ENCODE results near the gene TRIM66.
A peak's percentile ranks its signal among the peaks of the same experiment; 100 is the strongest.

TRIM66 gene

GRCh38 chr11:8682303-8683114 is at the start of gene TRIM66, which contains the start of gene RPL27A:
TRIM66 (minus strand) TSS chr11:8682665; CDS start chr11:8672274, 10,391 bp downstream.
RPL27A (plus strand) TSS chr11:8682792; CDS start chr11:8682814, 22 bp downstream.
- Histone ChIP-seq H3K27ac (ENCODE audit: low read depth, low read length) (peak within 1 kb of the TSS; percentile 99), H3K4me1 (ENCODE audit: control insufficient read depth, insufficient read depth, low read length) (peaks cover 15% of the 10 kb centered on the region), H3K9ac (ENCODE audit: low read depth, low read length) (peak within 1 kb of the TSS; percentile 100), H3K4me3 (ENCODE audit: low read depth, low read length) (peak within 1 kb of the TSS; percentile 91), H3K27me3 (ENCODE audit: control insufficient read depth, insufficient read depth, low read length) (no peaks in the 10 kb centered on the region), H3K9me3 (ENCODE audit: control insufficient read depth, insufficient read depth, low read length) (no peaks in the 10 kb centered on the region), H3K36me3 (ENCODE audit: control insufficient read depth, insufficient read depth, low read length) (peaks cover 44% of the 10 kb centered on the region)

DNA sequence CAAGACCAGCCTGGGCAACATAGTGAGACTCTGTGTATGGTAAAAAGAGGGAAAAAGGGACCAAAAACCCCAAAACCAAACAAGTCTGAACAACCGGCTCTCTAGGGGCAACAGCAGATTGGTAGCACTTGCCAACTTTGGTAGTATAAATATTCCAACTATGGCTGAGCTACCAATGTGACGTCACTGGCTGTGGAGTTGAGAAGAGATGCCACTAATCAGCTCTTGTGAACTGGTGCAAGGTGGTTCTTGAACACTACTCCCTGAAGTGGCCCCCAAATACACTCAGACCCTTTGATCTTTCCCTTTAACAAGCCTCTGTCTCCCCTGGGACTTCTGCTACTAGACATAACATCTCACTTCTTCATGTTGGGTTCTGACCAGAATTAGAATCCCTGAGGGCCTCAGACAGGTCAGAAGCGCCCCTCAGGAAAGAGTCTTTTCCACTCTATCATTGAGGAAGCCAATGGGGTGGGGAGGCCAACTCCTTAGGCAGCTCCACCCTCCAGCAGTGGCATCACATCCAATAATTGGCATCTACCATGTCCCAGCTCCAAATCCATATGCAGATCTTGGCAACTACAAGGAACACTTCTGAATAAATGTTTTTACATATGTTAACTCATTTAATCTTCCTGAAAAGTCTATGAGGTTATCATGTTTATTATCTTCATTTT is 49.3 kb upstream of the TRIM66 start:
- no peaks in the 10 kb centered on the region for H3K36me3 ChIP-seq (ENCODE audit: control insufficient read depth, insufficient read depth, low read length)
- no peak overlapping the region for H3K27ac ChIP-seq (ENCODE audit: low read depth, low read length)
- H3K4me3 ChIP-seq (ENCODE audit: low read depth, low read length), result no peak overlapping the region
- no peaks in the 10 kb centered on the region for H3K27me3 ChIP-seq (ENCODE audit: control insufficient read depth, insufficient read depth, low read length)
- no peak overlapping the region for H3K9ac ChIP-seq (ENCODE audit: low read depth, low read length)
- H3K9me3 ChIP-seq (ENCODE audit: control insufficient read depth, insufficient read depth, low read length), result no peaks in the 10 kb centered on the region
- peaks cover 4% of the 10 kb centered on the region; the same call in 1 of the 2 replicates for H3K4me1 ChIP-seq (ENCODE audit: control insufficient read depth, insufficient read depth, low read length)

GRCh38 chr11:8730697-8731020 is 48.2 kb upstream of the TRIM66 start:
- Histone ChIP-seq H3K4me1 (ENCODE audit: control insufficient read depth, insufficient read depth, low read length) (peaks cover 2% of the 10 kb centered on the region; the same call in 1 of the 2 replicates), H3K9me3 (ENCODE audit: control insufficient read depth, insufficient read depth, low read length) (no peaks in the 10 kb centered on the region), H3K9ac (ENCODE audit: low read depth, low read length) (no peak overlapping the region), H3K27me3 (ENCODE audit: control insufficient read depth, insufficient read depth, low read length) (no peaks in the 10 kb centered on the region), H3K27ac (ENCODE audit: low read depth, low read length) (no peak overlapping the region), H3K4me3 (ENCODE audit: low read depth, low read length) (no peak overlapping the region), H3K36me3 (ENCODE audit: control insufficient read depth, insufficient read depth, low read length) (no peaks in the 10 kb centered on the region)

DNA sequence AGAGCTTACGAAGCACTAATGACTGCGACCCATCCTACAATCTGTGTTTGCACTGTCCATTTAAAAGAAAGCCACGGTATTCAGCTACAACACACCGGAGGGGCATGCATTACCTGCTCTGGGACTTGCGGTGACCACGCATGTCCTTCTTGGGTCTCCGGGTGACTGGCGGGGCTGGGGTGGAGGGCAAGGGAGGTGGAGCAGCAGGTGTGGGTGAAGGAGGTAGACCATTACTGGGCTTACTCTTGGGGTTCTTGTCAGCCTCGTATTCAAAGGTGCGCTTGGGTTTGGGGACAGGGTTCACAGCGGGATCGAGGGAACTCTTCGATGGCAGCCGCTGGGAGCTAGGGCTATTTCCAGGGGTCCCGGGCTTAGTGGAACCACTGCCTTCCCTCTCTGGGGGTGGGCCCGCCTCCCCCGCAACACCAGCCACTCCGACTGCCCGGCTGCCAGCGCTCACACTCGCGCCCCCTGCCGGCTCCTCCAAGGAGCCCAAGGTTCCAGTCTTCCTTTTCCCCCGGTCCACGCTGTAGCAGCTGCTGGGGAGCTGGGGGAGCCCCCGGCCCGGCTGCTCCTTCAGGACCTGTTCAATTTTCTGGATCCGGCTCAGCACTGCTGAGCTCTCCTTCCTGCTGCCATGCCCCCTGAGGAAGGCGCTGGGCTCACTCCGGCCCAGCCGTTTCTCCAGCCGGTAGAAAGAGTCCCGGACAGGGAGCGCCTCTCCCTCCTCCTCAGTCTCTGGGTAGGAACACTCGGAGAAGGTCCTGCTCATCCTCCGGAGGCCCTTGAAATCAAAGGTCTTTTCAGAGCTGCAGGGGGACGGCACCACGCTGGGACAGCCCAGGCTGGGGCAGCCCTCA is 47.6 kb upstream of the TRIM66 start:
- H3K27ac ChIP-seq (ENCODE audit: low read depth, low read length), result no peak overlapping the region
- no peaks in the 10 kb centered on the region for H3K36me3 ChIP-seq (ENCODE audit: control insufficient read depth, insufficient read depth, low read length)
- H3K9me3 ChIP-seq (ENCODE audit: control insufficient read depth, insufficient read depth, low read length), result no peaks in the 10 kb centered on the region
- no peaks in the 10 kb centered on the region for H3K27me3 ChIP-seq (ENCODE audit: control insufficient read depth, insufficient read depth, low read length)
- H3K9ac ChIP-seq (ENCODE audit: low read depth, low read length), result no peak overlapping the region
- H3K4me1 ChIP-seq (ENCODE audit: control insufficient read depth, insufficient read depth, low read length), result no peaks in the 10 kb centered on the region
- H3K4me3 ChIP-seq (ENCODE audit: low read depth, low read length), result no peak overlapping the region

DNA sequence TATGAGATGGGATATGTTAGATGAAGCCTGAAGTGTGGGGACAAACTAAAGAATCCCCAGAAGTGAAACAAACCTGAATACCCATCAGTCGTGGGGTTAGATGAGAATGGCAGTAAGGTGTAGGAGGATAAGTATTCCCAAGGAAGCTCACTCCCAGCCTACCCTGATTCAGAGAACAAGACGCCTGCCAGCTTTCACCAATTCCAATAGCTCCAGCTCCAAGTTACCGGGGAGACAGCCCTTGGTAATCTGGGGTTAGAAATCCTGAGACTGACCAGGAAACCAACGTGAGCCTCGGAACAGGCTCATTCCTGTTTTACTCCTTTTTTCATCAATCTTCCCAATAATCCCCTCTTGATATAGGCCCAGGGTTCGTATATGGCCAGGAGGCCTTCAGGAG is 46.6 kb upstream of the TRIM66 start:
- H3K27me3 ChIP-seq (ENCODE audit: control insufficient read depth, insufficient read depth, low read length), result no peaks in the 10 kb centered on the region
- no peak overlapping the region for H3K27ac ChIP-seq (ENCODE audit: low read depth, low read length)
- no peaks in the 10 kb centered on the region for H3K4me1 ChIP-seq (ENCODE audit: control insufficient read depth, insufficient read depth, low read length)
- no peak overlapping the region for H3K4me3 ChIP-seq (ENCODE audit: low read depth, low read length)
- H3K9ac ChIP-seq (ENCODE audit: low read depth, low read length), result no peak overlapping the region
- H3K9me3 ChIP-seq (ENCODE audit: control insufficient read depth, insufficient read depth, low read length), result no peaks in the 10 kb centered on the region
- H3K36me3 ChIP-seq (ENCODE audit: control insufficient read depth, insufficient read depth, low read length), result no peaks in the 10 kb centered on the region

DNA sequence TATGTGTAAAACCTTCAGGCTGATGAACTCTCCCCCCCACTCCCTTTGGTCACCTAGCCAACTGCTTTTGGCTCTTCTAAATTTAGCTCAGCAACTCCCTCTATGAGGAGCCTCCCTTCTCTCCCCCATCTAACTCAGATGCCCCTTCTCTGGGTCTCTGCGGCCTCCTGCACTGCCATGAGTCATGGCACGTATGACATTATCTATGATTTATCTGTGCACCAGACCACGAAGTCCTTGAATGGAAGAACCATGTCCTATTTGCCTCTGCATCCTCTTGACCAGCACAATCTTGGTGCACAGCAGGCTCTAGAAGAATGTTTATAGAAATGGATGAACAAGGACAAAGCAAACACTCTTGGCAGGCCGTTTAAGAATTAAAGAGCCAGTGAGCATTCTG is 46.1 kb upstream of the TRIM66 start:
- no peaks in the 10 kb centered on the region for H3K36me3 ChIP-seq (ENCODE audit: control insufficient read depth, insufficient read depth, low read length)
- H3K9me3 ChIP-seq (ENCODE audit: control insufficient read depth, insufficient read depth, low read length), result no peaks in the 10 kb centered on the region
- no peaks in the 10 kb centered on the region for H3K4me1 ChIP-seq (ENCODE audit: control insufficient read depth, insufficient read depth, low read length)
- no peak overlapping the region for H3K27ac ChIP-seq (ENCODE audit: low read depth, low read length)
- H3K27me3 ChIP-seq (ENCODE audit: control insufficient read depth, insufficient read depth, low read length), result no peaks in the 10 kb centered on the region
- H3K4me3 ChIP-seq (ENCODE audit: low read depth, low read length), result no peak overlapping the region
- no peak overlapping the region for H3K9ac ChIP-seq (ENCODE audit: low read depth, low read length)

DNA sequence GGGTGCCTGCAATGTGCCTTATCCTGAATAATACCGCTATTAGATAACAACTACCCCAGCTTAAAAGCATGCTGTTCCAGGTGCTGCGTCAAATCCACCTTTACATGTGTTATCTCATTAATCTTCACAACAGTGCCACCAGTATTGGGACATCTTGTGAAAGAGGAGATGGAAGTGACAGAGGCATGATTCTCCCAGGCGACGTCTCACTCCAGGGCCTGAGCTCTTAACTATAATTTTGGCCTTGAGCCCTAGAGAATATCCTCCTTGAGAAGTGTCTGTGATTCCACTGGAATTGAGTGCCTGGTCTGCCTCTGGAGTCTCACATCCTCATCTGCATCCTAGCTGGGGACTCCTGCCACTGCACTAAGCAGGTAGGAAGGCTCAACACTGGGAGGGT is 43.9 kb upstream of the TRIM66 start:
- Histone ChIP-seq H3K9ac (ENCODE audit: low read depth, low read length) (no peak overlapping the region), H3K4me1 (ENCODE audit: control insufficient read depth, insufficient read depth, low read length) (peaks cover 10% of the 10 kb centered on the region; the same call in 1 of the 2 replicates), H3K9me3 (ENCODE audit: control insufficient read depth, insufficient read depth, low read length) (no peaks in the 10 kb centered on the region), H3K4me3 (ENCODE audit: low read depth, low read length) (no peak overlapping the region), H3K36me3 (ENCODE audit: control insufficient read depth, insufficient read depth, low read length) (no peaks in the 10 kb centered on the region), H3K27me3 (ENCODE audit: control insufficient read depth, insufficient read depth, low read length) (no peaks in the 10 kb centered on the region), H3K27ac (ENCODE audit: low read depth, low read length) (no peak overlapping the region)

GRCh38 chr11:8724682-8725081 is 42.2 kb upstream of the TRIM66 start:
- Histone ChIP-seq H3K9ac (ENCODE audit: low read depth, low read length) (no peak overlapping the region), H3K4me1 (ENCODE audit: control insufficient read depth, insufficient read depth, low read length) (peaks cover 18% of the 10 kb centered on the region), H3K27me3 (ENCODE audit: control insufficient read depth, insufficient read depth, low read length) (no peaks in the 10 kb centered on the region), H3K9me3 (ENCODE audit: control insufficient read depth, insufficient read depth, low read length) (no peaks in the 10 kb centered on the region), H3K4me3 (ENCODE audit: low read depth, low read length) (no peak overlapping the region), H3K36me3 (ENCODE audit: control insufficient read depth, insufficient read depth, low read length) (no peaks in the 10 kb centered on the region), H3K27ac (ENCODE audit: low read depth, low read length) (no peak overlapping the region)

DNA sequence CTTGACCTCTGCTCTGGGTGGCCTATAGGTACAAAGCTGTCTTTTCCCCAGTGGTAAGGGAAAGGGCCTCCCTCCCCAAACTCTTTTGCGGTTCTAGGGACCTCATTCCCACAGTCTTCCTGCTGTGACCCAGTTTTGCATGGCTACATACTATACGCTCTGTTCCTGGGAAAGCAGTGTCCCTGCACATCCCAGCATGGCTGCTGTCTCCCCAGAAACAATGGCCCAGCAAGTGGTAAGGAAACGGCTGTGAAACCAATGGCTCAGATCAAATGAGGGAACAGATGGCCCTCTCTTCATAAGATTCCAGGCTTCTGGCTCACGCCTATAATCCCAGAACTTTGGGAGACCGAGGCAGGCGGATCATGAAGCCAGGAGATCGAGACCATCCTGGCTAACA is 41.2 kb upstream of the TRIM66 start:
- Histone ChIP-seq H3K4me1 (ENCODE audit: control insufficient read depth, insufficient read depth, low read length) (peaks cover 25% of the 10 kb centered on the region), H3K9ac (ENCODE audit: low read depth, low read length) (no peak overlapping the region), H3K27me3 (ENCODE audit: control insufficient read depth, insufficient read depth, low read length) (no peaks in the 10 kb centered on the region), H3K4me3 (ENCODE audit: low read depth, low read length) (no peak overlapping the region), H3K27ac (ENCODE audit: low read depth, low read length) (peak overlapping the region; percentile 11), H3K36me3 (ENCODE audit: control insufficient read depth, insufficient read depth, low read length) (no peaks in the 10 kb centered on the region), H3K9me3 (ENCODE audit: control insufficient read depth, insufficient read depth, low read length) (no peaks in the 10 kb centered on the region)

- peaks cover 32% of the 10 kb centered on the region for H3K4me1 ChIP-seq (ENCODE audit: control insufficient read depth, insufficient read depth, low read length)
- H3K27me3 ChIP-seq (ENCODE audit: control insufficient read depth, insufficient read depth, low read length), result no peaks in the 10 kb centered on the region
- no peaks in the 10 kb centered on the region for H3K9me3 ChIP-seq (ENCODE audit: control insufficient read depth, insufficient read depth, low read length)
- no peak overlapping the region for H3K4me3 ChIP-seq (ENCODE audit: low read depth, low read length)
- no peaks in the 10 kb centered on the region for H3K36me3 ChIP-seq (ENCODE audit: control insufficient read depth, insufficient read depth, low read length)
- no peak overlapping the region for H3K27ac ChIP-seq (ENCODE audit: low read depth, low read length)
- H3K9ac ChIP-seq (ENCODE audit: low read depth, low read length), result no peak overlapping the region
Measured at GRCh38 chr11:8722809-8723208, 40.3 kb upstream of the TRIM66 start.

All from HUES48 (cell line).